ENCODE measurements around the gene FAAP20. TPM values are rescaled to one million over a fixed set of nuclear protein-coding genes. Genes with fewer than 3 reads are reported as not detected.

FAAP20 gene
- total RNA-seq, 1 experiment from 2014 or later = 114 TPM

Other genes with a start within 250 kb of the FAAP20 start
- gene CFAP74, start 191.0 kb downstream of the FAAP20 start, total RNA-seq (2014; rRNA removed) = 0.23 TPM in 1 of 2 replicates, not detected in the other
- not detected in 2 replicates for gene GABRD, start 175.4 kb downstream of the FAAP20 start, total RNA-seq (2014; rRNA removed)
- 56.8 and 70.8 TPM in 2 replicates for gene PRKCZ, start 144.4 kb downstream of the FAAP20 start, total RNA-seq (2014; rRNA removed)
- gene SKI, start 33.5 kb upstream of the FAAP20 start, total RNA-seq (2014; rRNA removed) = 28.3 and 61.7 TPM in 2 replicates
- 11.2 and 30.5 TPM in 2 replicates for gene MORN1, start 196.8 kb upstream of the FAAP20 start, total RNA-seq (2014; rRNA removed)
- gene RER1, start 197.1 kb upstream of the FAAP20 start, total RNA-seq (2014; rRNA removed) = 160 TPM in 2 replicates
- gene PEX10, start 217.8 kb upstream of the FAAP20 start, total RNA-seq (2014; rRNA removed) = 97.8 and 100 TPM in 2 replicates

Measured in PC-3 (cell line).